AG09319 (cell line): ENCODE results near the gene SLC16A1.
"Not testable (repeated sequence)": the region's sequence is repeated elsewhere in the genome, so short reads cannot be mapped to it uniquely, and the experiment has no call there.

Experiments used
- DNase-seq: peaks from one replicate; pipeline ENCODE4 v3.0.0-alpha.2; 2010; ENCODE audit warnings: low read depth; ENCODE audit errors: extremely low read depth
- TF ChIP-seq, protein P1 (sequence below): IDR thresholded peaks from 2 replicates; pipeline ENCODE4 v1.5.1; 2011; ENCODE audit warnings: low read depth, mild to moderate bottlenecking, inconsistent platforms, low read length, moderate library complexity

Gene SLC16A1

DNA sequence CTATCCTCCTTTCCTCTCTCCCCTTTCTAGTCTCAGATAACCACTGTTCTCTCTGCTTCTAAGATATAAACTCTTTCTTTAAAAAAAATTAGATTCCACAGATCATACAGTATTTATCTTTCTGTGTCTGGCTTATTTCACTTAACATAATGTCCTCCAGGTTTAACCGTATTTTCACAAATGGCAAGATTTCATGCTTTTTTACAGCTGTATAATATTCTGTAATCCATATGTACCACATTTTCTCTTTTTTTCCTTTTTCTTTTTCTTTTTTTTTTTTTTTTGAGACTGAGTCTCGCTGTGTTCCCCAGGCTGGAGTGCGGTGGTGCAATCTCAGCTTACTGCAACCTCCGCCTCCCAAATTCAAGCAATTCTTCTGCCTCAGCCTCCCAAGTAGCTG lies 5.1 kb upstream of the SLC16A1 start:
- no peak for DNase-seq
- TF ChIP-seq, protein P1, sequence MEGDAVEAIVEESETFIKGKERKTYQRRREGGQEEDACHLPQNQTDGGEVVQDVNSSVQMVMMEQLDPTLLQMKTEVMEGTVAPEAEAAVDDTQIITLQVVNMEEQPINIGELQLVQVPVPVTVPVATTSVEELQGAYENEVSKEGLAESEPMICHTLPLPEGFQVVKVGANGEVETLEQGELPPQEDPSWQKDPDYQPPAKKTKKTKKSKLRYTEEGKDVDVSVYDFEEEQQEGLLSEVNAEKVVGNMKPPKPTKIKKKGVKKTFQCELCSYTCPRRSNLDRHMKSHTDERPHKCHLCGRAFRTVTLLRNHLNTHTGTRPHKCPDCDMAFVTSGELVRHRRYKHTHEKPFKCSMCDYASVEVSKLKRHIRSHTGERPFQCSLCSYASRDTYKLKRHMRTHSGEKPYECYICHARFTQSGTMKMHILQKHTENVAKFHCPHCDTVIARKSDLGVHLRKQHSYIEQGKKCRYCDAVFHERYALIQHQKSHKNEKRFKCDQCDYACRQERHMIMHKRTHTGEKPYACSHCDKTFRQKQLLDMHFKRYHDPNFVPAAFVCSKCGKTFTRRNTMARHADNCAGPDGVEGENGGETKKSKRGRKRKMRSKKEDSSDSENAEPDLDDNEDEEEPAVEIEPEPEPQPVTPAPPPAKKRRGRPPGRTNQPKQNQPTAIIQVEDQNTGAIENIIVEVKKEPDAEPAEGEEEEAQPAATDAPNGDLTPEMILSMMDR = no peak

DNA sequence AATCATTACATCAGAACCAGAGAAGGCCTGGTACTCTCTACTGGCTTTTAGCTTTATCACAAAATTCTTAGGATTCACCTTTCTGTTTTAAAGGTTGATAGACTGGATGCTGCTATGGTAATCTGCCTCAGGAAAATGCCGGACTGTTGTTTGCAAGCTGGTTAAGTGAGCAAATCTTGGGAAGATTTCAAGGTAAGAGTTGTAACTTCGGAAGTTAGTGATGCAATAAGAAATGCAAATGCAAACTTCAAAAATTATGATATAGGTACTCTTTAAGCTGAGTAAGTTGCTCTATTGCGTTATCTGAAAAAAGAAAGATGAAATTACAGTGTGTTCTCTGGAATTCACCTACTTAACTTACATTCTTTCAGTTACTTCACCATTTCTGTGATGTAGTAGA lies 4.4 kb upstream of the SLC16A1 start:
- TF ChIP-seq, protein P1 = no peak

DNA sequence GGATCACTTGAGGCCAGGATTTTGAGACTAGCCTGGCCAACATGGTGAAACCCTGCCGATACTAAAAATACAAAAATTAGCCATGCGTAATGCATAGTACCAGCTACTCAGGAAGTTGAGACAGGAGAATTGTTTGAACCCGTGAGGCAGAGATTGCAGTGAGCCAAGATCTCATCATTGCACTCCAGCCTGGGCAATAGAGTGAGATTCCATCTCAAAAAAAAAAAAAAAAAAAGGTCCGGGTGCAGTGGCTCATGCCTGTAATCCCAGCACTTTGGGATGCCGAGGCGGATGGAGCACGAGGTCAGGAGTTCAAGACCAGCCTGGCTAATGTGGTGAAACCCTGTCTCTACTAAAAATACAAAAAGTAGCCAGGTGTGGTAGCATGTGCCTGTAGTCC lies 2.2 kb upstream of the SLC16A1 start:
- DNase-seq = not testable (repeated sequence)

More for the DNA sequence above, 4.4 kb upstream of the SLC16A1 start:
- no peak for DNase-seq

DNA sequence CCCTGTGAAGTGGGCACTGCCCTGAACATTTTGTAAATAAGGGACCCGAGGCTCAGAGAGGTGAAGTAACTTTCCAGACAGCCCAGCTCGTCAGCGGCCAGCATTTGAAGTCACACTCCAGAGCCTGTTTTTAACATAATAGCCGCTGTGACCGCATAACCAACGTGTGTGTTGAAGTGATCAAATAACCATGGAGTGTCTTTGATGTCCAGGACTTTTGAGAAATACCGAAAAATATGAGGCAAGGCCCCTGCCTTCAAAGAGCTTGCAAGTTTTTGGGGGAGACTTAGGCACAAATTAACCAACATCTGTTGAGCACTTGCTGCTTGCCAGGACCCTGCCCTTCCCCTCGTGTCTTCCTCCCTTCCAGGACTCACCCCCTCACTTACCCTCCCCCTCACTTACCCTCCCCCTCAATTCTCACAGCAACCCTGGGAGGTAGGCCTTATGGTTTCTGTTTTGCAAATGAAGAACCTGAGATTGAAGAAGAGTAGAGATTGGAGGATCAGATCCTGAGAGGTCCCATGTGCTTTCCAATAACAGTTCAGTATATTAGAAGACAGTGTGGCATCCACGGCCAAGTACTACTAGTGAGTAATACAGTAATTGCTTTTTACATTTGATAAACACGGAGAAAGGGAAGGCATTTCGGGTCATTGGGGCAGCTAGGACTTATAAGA lies 1.3 kb upstream of the SLC16A1 start:
- DNase-seq = peak; percentile 68
- TF ChIP-seq, protein P1 = no peak

DNA sequence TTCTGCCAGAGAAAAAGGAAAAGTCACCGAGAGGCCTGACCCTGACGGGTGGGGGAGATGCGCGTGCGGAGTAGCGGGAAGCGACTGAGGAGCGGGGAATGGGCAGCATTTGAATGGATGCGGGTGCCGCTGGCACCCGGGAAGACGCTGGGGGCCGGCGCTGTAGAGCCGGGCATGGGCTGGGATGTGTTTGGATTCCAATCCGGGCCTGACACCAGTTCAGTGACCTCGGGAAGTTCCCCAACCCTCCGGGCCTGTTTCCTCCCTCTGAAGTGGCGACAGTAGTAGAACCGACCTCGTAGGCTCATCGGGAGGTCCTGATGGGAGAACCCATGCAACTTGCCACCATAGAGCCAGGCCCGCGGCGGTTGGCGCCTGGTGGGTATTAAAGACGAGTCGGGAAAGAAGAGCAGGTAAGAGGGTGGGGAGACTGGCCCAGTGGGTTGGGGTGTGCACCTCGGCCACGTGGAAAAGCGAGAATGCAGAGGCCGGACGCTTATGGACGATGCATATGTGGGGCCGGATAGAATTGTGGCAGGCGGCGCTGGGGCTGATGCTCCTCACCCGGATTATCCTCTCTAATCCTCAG lies 642 bp upstream of the SLC16A1 start:
- DNase-seq = no peak
- TF ChIP-seq, protein P1 = no peak

DNA sequence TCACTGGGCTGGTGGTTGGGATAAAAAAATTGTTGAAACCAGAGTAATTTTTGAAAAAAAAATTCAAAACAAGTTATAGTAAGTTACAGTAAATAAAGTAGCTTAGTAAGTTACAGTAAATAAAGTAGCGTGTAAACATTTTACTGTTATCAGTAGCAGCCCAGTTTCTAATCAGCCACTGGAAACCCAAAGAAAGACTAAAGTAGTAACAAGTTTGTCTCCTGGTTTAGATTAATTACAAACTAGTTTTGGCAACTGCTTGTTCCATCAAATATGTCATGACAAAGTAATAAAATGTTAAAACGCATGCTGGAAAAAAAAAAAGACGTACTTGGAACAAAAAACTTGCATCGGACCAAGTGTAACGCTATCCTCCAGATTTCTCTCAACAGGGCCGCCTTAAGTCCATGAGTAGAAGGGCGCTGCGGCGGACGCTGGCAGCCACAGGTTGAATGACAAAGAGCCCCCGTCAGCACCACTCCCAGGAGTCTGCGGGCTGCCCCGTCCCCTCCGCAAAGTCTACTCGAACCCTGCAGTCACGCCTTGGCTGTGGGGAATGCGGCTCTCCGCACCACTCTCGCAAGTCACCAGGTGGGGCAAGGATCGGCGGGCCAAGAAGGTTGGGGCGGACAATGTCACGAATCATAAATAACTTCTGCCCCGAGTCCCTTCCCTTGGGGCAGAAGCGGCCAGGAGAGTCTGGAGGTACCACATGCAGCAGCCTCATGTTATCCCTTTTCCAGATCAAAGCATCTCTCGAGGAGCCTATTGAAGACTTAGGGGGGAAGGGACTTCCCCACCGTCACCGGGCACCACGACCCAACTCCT lies 837 bp downstream of the SLC16A1 start:
- TF ChIP-seq, protein P1 = no peak
- DNase-seq = no peak

DNA sequence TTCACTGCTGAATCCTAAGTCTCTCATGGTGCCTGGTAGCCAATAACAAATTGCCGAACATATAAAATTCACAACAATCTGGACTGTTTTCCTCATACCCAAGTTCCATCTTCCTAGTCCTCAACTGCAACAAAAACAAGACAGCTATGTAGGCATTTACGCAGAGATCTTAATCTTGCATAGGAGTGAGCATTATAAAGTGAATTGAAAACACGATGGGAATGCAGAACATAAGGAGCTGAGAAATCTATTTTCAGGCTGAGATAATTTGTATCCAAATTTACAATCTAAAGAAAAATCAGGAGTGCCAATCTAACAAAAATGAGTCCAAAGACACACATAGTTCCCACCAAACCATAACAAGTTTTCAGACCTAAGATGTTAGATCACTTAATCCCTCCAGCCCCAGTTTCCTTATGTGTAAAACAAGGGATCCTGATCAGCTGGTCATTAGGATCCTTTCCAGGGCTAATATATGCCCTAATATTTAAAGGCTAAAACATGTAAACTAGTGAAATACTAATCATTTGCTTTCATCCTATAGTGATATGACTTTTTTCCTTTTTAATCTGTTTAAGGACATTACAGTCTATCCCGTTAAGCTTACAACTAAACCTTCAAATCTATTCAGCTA lies 1.9 kb downstream of the SLC16A1 start:
- TF ChIP-seq, protein P1 = no peak
- DNase-seq = no peak
